ENCODE measurements around the gene MTG2.

DNA sequence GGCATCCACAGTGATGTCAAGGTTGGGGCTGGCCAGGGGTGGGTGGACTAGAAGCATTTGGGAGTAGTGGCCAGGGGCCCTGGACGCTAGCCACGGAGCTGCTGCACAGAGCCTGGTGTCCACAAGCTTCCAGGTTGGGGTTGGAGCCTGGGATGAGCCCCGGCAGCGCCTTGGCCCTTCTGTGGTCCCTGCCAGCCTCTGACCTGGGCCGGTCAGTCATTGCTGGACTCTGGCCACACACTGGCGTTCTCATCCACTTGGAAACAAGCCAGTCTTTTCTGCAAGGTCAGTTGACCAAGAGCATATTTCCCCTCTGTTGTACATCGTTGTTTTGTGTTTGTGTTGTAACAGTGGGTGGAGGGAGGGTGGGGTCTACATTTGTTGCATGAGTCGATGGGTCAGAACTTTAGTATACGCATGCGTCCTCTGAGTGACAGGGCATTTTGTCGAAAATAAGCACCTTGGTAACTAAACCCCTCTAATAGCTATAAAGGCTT, 48.0 kb upstream of the MTG2 start:
- TF ChIP-seq POLR2A (IDR thresholded peaks at IDR 0.05) (no peak), CTCF (IDR thresholded peaks at IDR 0.05) (no peak)
